B cell (primary cell): ENCODE results near the gene DOP1B. TPM values are rescaled to one million over a fixed set of nuclear protein-coding genes. Genes with fewer than 3 reads are reported as not detected.

Experiments used
- ATAC-seq: fragments of 200-7000 bp; cut with Tn5 transposase; one replicate; pipeline ENCODE4 v1.10.0; 2021; ENCODE audit warnings: low read depth, mild to moderate bottlenecking, moderate number of reproducible peaks, moderate library complexity
- CTCF ChIA-PET: fragments of 350-600 bp; sonication (Branson Sonifier 250); formaldehyde crosslinking; loops from one replicate; lab custom pipeline; 2021; ENCODE audit warnings: antibody characterized with exemption, inconsistent platforms; lab: Charles Lee
- POLR2A ChIA-PET: fragments of 350-600 bp; sonication (Branson Sonifier 250); formaldehyde crosslinking; loops from one replicate; lab custom pipeline; 2021; ENCODE audit warnings: antibody characterized with exemption; lab: Charles Lee
- DNase-seq: peaks from one replicate; pipeline ENCODE4 v3.0.0; 2013
- H2AFZ ChIP-seq: 2 replicates; pipeline ENCODE4 v1.6.1; 2012; ENCODE audit warnings: mild to moderate bottlenecking, low read depth, low read length; ENCODE audit not compliant: insufficient read depth, poor library complexity, severe bottlenecking
- H3K27ac ChIP-seq, 2 donors: 1 replicate in 1 of 2; 2 replicates in 1 of 2; pipeline ENCODE4 v1.5.1; 2012 to 2013; ENCODE audit warnings: low read length in 2 of 2, mild to moderate bottlenecking in 2 of 2, moderate library complexity in 1 of 2
- H3K27me3 ChIP-seq, 4 experiments: fragments of 200-600 bp in 1 of 4; sonication (generic) in 1 of 4; replicated peaks in 1 of 4; 1 replicate in 2 of 4; 2 replicates in 2 of 4; pipeline versions ENCODE4 v1.6.1 to v1.7.0; 2013 to 2016; ENCODE audit warnings: low read length in 3 of 4, mild to moderate bottlenecking in 2 of 4, mixed read lengths in 1 of 4, moderate library complexity in 1 of 4; ENCODE audit not compliant: insufficient read depth in 4 of 4, control insufficient read depth in 3 of 4; ENCODE audit errors: control extremely low read depth in 1 of 4
- H3K36me3 ChIP-seq, 2 experiments: replicated peaks in 1 of 2; 1 replicate in 1 of 2; 2 replicates in 1 of 2; pipeline versions ENCODE4 v1.6.1 to v1.7.1; 2013; ENCODE audit warnings: low read length in 1 of 2; ENCODE audit not compliant: insufficient read depth in 2 of 2, control insufficient read depth in 1 of 2; ENCODE audit errors: control extremely low read depth in 1 of 2, extremely low read depth in 1 of 2
- H3K4me1 ChIP-seq, 2 donors: fragments of 200-600 bp in 1 of 2; sonication (generic) in 1 of 2; 1 replicate in 1 of 2; 2 replicates in 1 of 2; pipeline versions ENCODE4 v1.5.1 to v1.6.1; 2013 to 2017; ENCODE audit warnings: low read length in 2 of 2; ENCODE audit not compliant: control insufficient read depth in 2 of 2, insufficient read depth in 2 of 2
- H3K4me2 ChIP-seq: replicated peaks from 2 replicates; pipeline ENCODE3; 2012; ENCODE audit warnings: mild to moderate bottlenecking, low read depth, low read length; ENCODE audit not compliant: poor library complexity, severe bottlenecking
- H3K4me3 ChIP-seq, 5 experiments: fragments of 200-600 bp in 1 of 5; sonication (generic) in 1 of 5; 1 replicate in 3 of 5; 2 replicates in 2 of 5; pipeline versions ENCODE4 v1.5.1 to v1.7.0; 2011 to 2016; ENCODE audit warnings: low read length in 4 of 5, mild to moderate bottlenecking in 4 of 5, low read depth in 2 of 5, control low read depth in 1 of 5, moderate library complexity in 1 of 5; ENCODE audit not compliant: insufficient read depth in 1 of 5; ENCODE audit errors: control extremely low read depth in 1 of 5, extremely low read depth in 1 of 5
- H3K79me2 ChIP-seq: fragments of 200-600 bp; sonication (generic); one replicate; pipeline ENCODE4 v1.6.0; 2016; ENCODE audit warnings: low read length; ENCODE audit not compliant: control insufficient read depth, insufficient read depth
- H3K9ac ChIP-seq: fragments of 200-600 bp; sonication (generic); 2 replicates; pipeline ENCODE4 v1.6.1; 2017; ENCODE audit warnings: mild to moderate bottlenecking, low read length, moderate library complexity
- H3K9me3 ChIP-seq, 3 donors: one replicate each; pipeline versions ENCODE4 v1.6.1 to v1.7.1; 2013; ENCODE audit warnings: low read length in 2 of 3; ENCODE audit not compliant: control insufficient read depth in 2 of 3, insufficient read depth in 1 of 3; ENCODE audit errors: control extremely low read depth in 1 of 3
- H4K20me1 ChIP-seq: 2 replicates; pipeline ENCODE4 v1.6.0; 2012; ENCODE audit warnings: mild to moderate bottlenecking, low read length; ENCODE audit not compliant: insufficient read depth, control insufficient read depth, poor library complexity, severe bottlenecking
- H3K27ac Mint-ChIP-seq: one replicate; pipeline ENCODE4 v1.8.0; 2021; ENCODE audit warnings: mixed read lengths
- H3K27me3 Mint-ChIP-seq: one replicate; pipeline ENCODE4 v1.8.0; 2021; ENCODE audit warnings: mixed read lengths
- H3K4me1 Mint-ChIP-seq: one replicate; pipeline ENCODE4 v1.8.0; 2021; ENCODE audit warnings: mixed read lengths
- H3K4me3 Mint-ChIP-seq: one replicate; pipeline ENCODE4 v1.8.0; 2021; ENCODE audit warnings: mixed read lengths
- H3K9me3 Mint-ChIP-seq: one replicate; pipeline ENCODE4 v1.8.0; 2022; ENCODE audit warnings: mixed read lengths; ENCODE audit not compliant: insufficient read depth
- EZH2 ChIP-seq: IDR thresholded peaks from 2 replicates; pipeline ENCODE4 v1.6.1; 2012; ENCODE audit warnings: borderline replicate concordance, low read depth, mild to moderate bottlenecking, moderate library complexity, low read length; ENCODE audit not compliant: insufficient read depth, poor library complexity, severe bottlenecking
- WGBS: methylation state at CpG from one replicate; pipeline ENCODE4 v1.1.5; 2013; ENCODE audit warnings: missing lambda C conversion rate; ENCODE audit not compliant: insufficient coverage; 5-methylcytosine and 5-hydroxymethylcytosine counted together
- intact Hi-C: fragments of 100-400 bp; cut with micrococcal nuclease; formaldehyde crosslinking; loops from one replicate; pipeline ENCODE4 v1.10.0; 2022
- polyA plus RNA-seq: library from polyadenylated mRNA; depleted of rRNA; stranded (reverse); fragments of >200 nt; gene quantifications from 2 replicates; pipeline ENCODE4 v1.2.3, GENCODE V29; 2012
- total RNA-seq, 2 donors: library from RNA; stranded (reverse); fragments of 120-200 nt in 1 of 2; gene quantifications; 1 replicate in 1 of 2; 2 replicates in 1 of 2; pipeline versions ENCODE4 v1.2.3 to v1.2.4, GENCODE V29; 2013 to 2022
- TF ChIP-seq, protein P1 (sequence below): fragments of 200-600 bp; IDR thresholded peaks from one replicate; pipeline ENCODE4 v1.8.0; 2022; ENCODE audit warnings: antibody characterized with exemption, mild to moderate bottlenecking

Gene DOP1B
- total and polyA plus RNA-seq, 2 donors (not counting 1 experiment from before 2014, with no cell fraction given): 31.3 to 44.2 TPM

DNA sequence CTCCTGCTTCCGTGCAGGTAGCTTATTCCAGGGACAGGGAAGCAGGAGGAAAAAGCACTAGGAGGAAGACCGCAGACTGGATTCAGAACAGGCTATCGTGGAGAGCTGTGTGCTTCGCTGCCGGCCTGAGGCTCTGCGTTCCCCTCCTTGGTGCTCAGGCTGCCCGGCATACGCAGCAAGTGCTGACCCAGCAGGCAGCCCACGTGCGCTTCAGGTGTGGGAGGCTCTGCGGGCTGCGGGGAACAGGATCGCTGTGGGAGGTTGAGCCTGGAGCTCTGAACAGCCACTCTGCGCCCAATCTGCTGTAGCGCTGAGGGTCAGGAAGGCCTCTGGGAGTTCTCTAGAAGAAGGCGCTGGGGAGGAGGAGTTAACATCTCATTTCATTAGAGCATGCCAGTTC lies 27.9 kb downstream of the DOP1B start:
- Histone ChIP-seq H4K20me1 (peaks cover 43% of the 10 kb centered on the region), H2AFZ (no peak overlapping the region), H3K79me2 (peaks cover 62% of the 10 kb centered on the region), H3K27ac (no peak overlapping the region), H3K27me3 (no peaks in the 10 kb centered on the region), H3K9me3 (no peaks in the 10 kb centered on the region), H3K4me2 (no peak overlapping the region), H3K4me3 (no peak overlapping the region), H3K36me3 (peaks cover 2 to 45% of the 10 kb centered on the region in 2 experiments), H3K9ac (no peak overlapping the region), H3K4me1 (peaks cover 21 to 25% of the 10 kb centered on the region in 2 donors)
- H3K27me3 Mint-ChIP-seq: no peaks in the 10 kb centered on the region
- no peaks in the 10 kb centered on the region for H3K9me3 Mint-ChIP-seq
- no peak for ATAC-seq
- 93% methylated on average over 16 of the region's 16 CpGs for WGBS
- DNase-seq: no peak
- POLR2A ChIA-PET: interaction anchor here (0.7 kb wide), 1 partner anchor 59 kb away, joined by 3 read pairs; no protein-coding TSS in a partner anchor
- H3K4me1 Mint-ChIP-seq: peaks cover 39% of the 10 kb centered on the region
- intact Hi-C loops: no loop called here
- H3K27ac Mint-ChIP-seq: no peak overlapping the region
- CTCF ChIA-PET: no interaction called here
- TF ChIP-seq, protein P1, sequence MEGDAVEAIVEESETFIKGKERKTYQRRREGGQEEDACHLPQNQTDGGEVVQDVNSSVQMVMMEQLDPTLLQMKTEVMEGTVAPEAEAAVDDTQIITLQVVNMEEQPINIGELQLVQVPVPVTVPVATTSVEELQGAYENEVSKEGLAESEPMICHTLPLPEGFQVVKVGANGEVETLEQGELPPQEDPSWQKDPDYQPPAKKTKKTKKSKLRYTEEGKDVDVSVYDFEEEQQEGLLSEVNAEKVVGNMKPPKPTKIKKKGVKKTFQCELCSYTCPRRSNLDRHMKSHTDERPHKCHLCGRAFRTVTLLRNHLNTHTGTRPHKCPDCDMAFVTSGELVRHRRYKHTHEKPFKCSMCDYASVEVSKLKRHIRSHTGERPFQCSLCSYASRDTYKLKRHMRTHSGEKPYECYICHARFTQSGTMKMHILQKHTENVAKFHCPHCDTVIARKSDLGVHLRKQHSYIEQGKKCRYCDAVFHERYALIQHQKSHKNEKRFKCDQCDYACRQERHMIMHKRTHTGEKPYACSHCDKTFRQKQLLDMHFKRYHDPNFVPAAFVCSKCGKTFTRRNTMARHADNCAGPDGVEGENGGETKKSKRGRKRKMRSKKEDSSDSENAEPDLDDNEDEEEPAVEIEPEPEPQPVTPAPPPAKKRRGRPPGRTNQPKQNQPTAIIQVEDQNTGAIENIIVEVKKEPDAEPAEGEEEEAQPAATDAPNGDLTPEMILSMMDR: no peak
- TF ChIP-seq EZH2: no peak
- H3K4me3 Mint-ChIP-seq: no peak overlapping the region

DNA sequence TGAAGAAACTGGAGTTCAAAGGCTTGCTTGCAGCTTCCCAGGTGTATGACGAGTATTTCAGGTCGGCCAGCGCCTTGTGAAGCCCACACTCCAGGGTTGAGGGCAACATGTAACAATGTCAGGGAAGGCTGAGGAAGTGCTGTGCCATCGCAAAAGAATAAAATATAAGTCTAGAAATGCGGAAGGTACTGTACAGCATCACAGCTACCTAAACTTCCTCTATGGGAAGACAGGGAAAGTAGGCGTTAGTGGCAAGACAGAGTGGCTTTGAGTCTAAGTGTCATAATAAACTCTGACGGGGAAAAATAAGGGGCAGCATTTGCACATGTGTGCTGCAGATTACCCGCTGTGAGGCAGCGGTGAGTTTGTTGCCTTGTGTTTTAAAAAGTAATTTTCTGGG lies 28.9 kb downstream of the DOP1B start:
- ChIA-PET CTCF (interaction anchor here (1.1 kb wide), 1 partner anchor 45 kb away, joined by 3 read pairs; no protein-coding TSS in a partner anchor), POLR2A (no interaction called here)
- ATAC-seq (no peak), DNase-seq (no peak)
- Histone ChIP-seq H3K9ac (no peak overlapping the region), H3K36me3 (peaks cover 2 to 43% of the 10 kb centered on the region in 2 experiments), H3K4me1 (peaks cover 21 to 25% of the 10 kb centered on the region in 2 donors), H3K27ac (no peak overlapping the region), H3K4me3 (no peak overlapping the region), H4K20me1 (peaks cover 43% of the 10 kb centered on the region), H3K9me3 (no peaks in the 10 kb centered on the region), H3K79me2 (peaks cover 57% of the 10 kb centered on the region), H2AFZ (no peak overlapping the region), H3K4me2 (no peak overlapping the region), H3K27me3 (no peaks in the 10 kb centered on the region)
- intact Hi-C loops: no loop called here
- Mint-ChIP-seq H3K27ac (no peak overlapping the region), H3K9me3 (no peaks in the 10 kb centered on the region), H3K27me3 (no peaks in the 10 kb centered on the region), H3K4me1 (peaks cover 39% of the 10 kb centered on the region), H3K4me3 (no peak overlapping the region)
- WGBS: 100% methylated on average over 6 of the region's 9 CpGs
- TF ChIP-seq, protein P1: no peak
- no peak for TF ChIP-seq EZH2
